A549 (cell line): ENCODE data around the gene ZNF83. TPM values are rescaled to one million over a fixed set of nuclear protein-coding genes. Genes with fewer than 3 reads are reported as not detected.

ENCODE experiments used
- ATAC-seq, 2 experiments: fragments of 200-7000 bp in 1 of 2; fragments of >200 bp in 1 of 2; cut with Nextera tagmentation in 1 of 2; cut with Tn5 transposase in 1 of 2; 3 replicates each; pipeline versions ENCODE4 v1.8.0 to v1.9.1; 2018 to 2020; ENCODE audit warnings: mild to moderate bottlenecking in 1 of 2, moderate library complexity in 1 of 2
- CTCF ChIA-PET: fragments of 300-600 bp; sonication (Branson Sonifier 250); formaldehyde crosslinking; extraction: SDS; loops from one replicate; lab custom pipeline; 2021; ENCODE audit warnings: antibody characterized with exemption, inconsistent platforms; lab: Yijun Ruan, JAX
- POLR2A ChIA-PET: fragments of 350-600 bp; formaldehyde crosslinking; extraction: SDS; loops from one replicate; lab custom pipeline; 2021; ENCODE audit warnings: antibody characterized with exemption, inconsistent platforms; lab: Yijun Ruan, JAX
- DNase-seq, 2 experiments: peaks; one replicate each; pipeline versions ENCODE4 v3.0.0 to v3.0.0-alpha.2; 2011 to 2016; ENCODE audit warnings: low read depth in 1 of 2, low spot score in 1 of 2
- FAIRE-seq: peaks from 2 replicates; lab custom pipeline; 2011; peaks lifted over from hg19 to GRCh38; lab: Jason Lieb, UNC
- H3K27ac ChIP-seq, 2 experiments: fragments of >200 bp; sonication (Bioruptor Twin); formaldehyde crosslinking; 3 replicates each; pipeline ENCODE4 v1.5.1; 2016 to 2017
- H3K4me1 ChIP-seq: fragments of >200 bp; sonication (Bioruptor Twin); formaldehyde crosslinking; 3 replicates; pipeline ENCODE4 v1.6.1; 2016
- H3K4me2 ChIP-seq: fragments of >200 bp; sonication (Bioruptor Twin); formaldehyde crosslinking; 3 replicates; pipeline ENCODE4 v1.6.1; 2016
- H3K4me3 ChIP-seq: fragments of >200 bp; sonication (Bioruptor Twin); formaldehyde crosslinking; 3 replicates; pipeline ENCODE4 v1.5.1; 2016
- H3K9me3 ChIP-seq: fragments of >200 bp; sonication (Bioruptor Twin); formaldehyde crosslinking; 3 replicates; pipeline ENCODE4 v1.6.1; 2016
- BCL3 ChIP-seq: fragments of >200 bp; sonication (Bioruptor Twin); formaldehyde crosslinking; IDR thresholded peaks from 3 replicates; pipeline ENCODE4 v1.6.1; 2016
- BHLHE40 ChIP-seq: IDR thresholded peaks from 2 replicates; pipeline ENCODE4 v1.6.1; 2012; ENCODE audit warnings: low read depth, low read length, inconsistent platforms
- EHF ChIP-seq: fragments of 250-450 bp; sonication (Bioruptor Pico); IDR thresholded peaks from 2 replicates; pipeline ENCODE4 v1.5.0; 2020; ENCODE audit warnings: mild to moderate bottlenecking
- ESRRA ChIP-seq: fragments of 150-350 bp; IDR thresholded peaks from 2 replicates; pipeline ENCODE4 v1.6.1; 2014; ENCODE audit warnings: mild to moderate bottlenecking, low read length, borderline replicate concordance
- FOSL2 ChIP-seq, 2 experiments: fragments of 450-650 bp in 1 of 2; fragments of >200 bp in 1 of 2; sonication (Bioruptor Twin) in 1 of 2; formaldehyde crosslinking; IDR thresholded peaks; 2 replicates each; pipeline versions ENCODE4 v1.5.0 to v1.6.1; 2016 to 2020; ENCODE audit warnings: mild to moderate bottlenecking in 1 of 2, moderate library complexity in 1 of 2
- GATA3 ChIP-seq: IDR thresholded peaks from 2 replicates; pipeline ENCODE4 v1.6.1; 2012; ENCODE audit warnings: borderline replicate concordance
- HDAC2 ChIP-seq: fragments of 200-600 bp; sonication (generic); IDR thresholded peaks from 2 replicates; pipeline ENCODE4 v1.6.1; 2016
- HES2 ChIP-seq: fragments of >200 bp; sonication (Bioruptor Twin); formaldehyde crosslinking; IDR thresholded peaks from 2 replicates; pipeline ENCODE4 v1.6.1; 2016
- HOXB13 ChIP-seq: fragments of 250-450 bp; sonication (Bioruptor Pico); IDR thresholded peaks from 2 replicates; pipeline ENCODE4 v1.5.0; 2020; ENCODE audit warnings: low read depth, mild to moderate bottlenecking, moderate library complexity
- JUN ChIP-seq, 2 experiments: fragments of >200 bp; sonication (Bioruptor Twin); formaldehyde crosslinking; IDR thresholded peaks; 2 replicates in 1 of 2; 3 replicates in 1 of 2; pipeline ENCODE4 v1.6.1; 2016 to 2017
- MAX ChIP-seq: IDR thresholded peaks from 2 replicates; pipeline ENCODE4 v1.6.1; 2012
- MAZ ChIP-seq: fragments of 150-350 bp; IDR thresholded peaks from 2 replicates; pipeline ENCODE4 v1.6.1; 2014; ENCODE audit warnings: antibody characterized with exemption, low read depth, low read length, borderline replicate concordance
- MYC ChIP-seq: IDR thresholded peaks from 2 replicates; pipeline ENCODE4 v1.6.1; 2012; ENCODE audit warnings: mild to moderate bottlenecking, inconsistent platforms, low read length, improper control_type of control experiment, borderline replicate concordance
- NPAS2 ChIP-seq: fragments of 250-450 bp; sonication (Bioruptor Pico); IDR thresholded peaks from 2 replicates; pipeline ENCODE4 v1.8.0; 2022; ENCODE audit warnings: mild to moderate bottlenecking, moderate library complexity, borderline replicate concordance
- NR3C1 ChIP-seq: fragments of >200 bp; sonication (Bioruptor Twin); formaldehyde crosslinking; IDR thresholded peaks from 3 replicates; pipeline ENCODE4 v1.6.1; 2017
- PHF8 ChIP-seq: fragments of 200-600 bp; sonication (generic); IDR thresholded peaks from 2 replicates; pipeline ENCODE4 v1.6.1; 2016; ENCODE audit warnings: low read depth, mild to moderate bottlenecking, antibody characterized with exemption, moderate library complexity, borderline replicate concordance
- POLR2A ChIP-seq: IDR thresholded peaks from 2 replicates; pipeline ENCODE4 v1.6.1; 2012; ENCODE audit warnings: mild to moderate bottlenecking, low read length
- RARB ChIP-seq: fragments of 250-450 bp; sonication (Bioruptor Pico); IDR thresholded peaks from 2 replicates; pipeline ENCODE4 v1.8.0; 2021; ENCODE audit warnings: mild to moderate bottlenecking, moderate library complexity
- RCOR1 ChIP-seq: fragments of 150-350 bp; IDR thresholded peaks from 2 replicates; pipeline ENCODE4 v1.6.1; 2014; ENCODE audit warnings: antibody characterized with exemption, low read length, low read depth
- SMC3 ChIP-seq: fragments of >200 bp; sonication (Bioruptor Twin); formaldehyde crosslinking; IDR thresholded peaks from 3 replicates; pipeline ENCODE4 v1.6.1; 2018; ENCODE audit warnings: inconsistent platforms
- SREBF2 ChIP-seq: fragments of 450-650 bp; IDR thresholded peaks from 2 replicates; pipeline ENCODE4 v1.6.1; 2014; ENCODE audit warnings: mild to moderate bottlenecking, moderate library complexity
- TP53 ChIP-seq: fragments of 250-450 bp; sonication (Bioruptor Pico); IDR thresholded peaks from 2 replicates; pipeline ENCODE4 v1.5.0; 2021; ENCODE audit warnings: mild to moderate bottlenecking, moderate library complexity
- ZNF302 ChIP-seq: fragments of 250-450 bp; sonication (Bioruptor Pico); IDR thresholded peaks from 2 replicates; pipeline ENCODE4 v1.9.0; 2021; ENCODE audit warnings: inconsistent platforms, mild to moderate bottlenecking, moderate library complexity
- WGBS: methylation state at CpG from one replicate; pipeline ENCODE4 v1.1.6; 2017; ENCODE audit errors: missing lambda C conversion rate; 5-methylcytosine and 5-hydroxymethylcytosine counted together
- polyA plus RNA-seq, 4 experiments: library from polyadenylated mRNA; depleted of rRNA in 3 of 4; stranded (reverse); fragments of >200 nt; fragmentation: RNase III in 1 of 4; extraction: RNeasy Plus Mini Kit Qiagen cat#74134 plus additional on column Dnase treatment in 1 of 4; gene quantifications; 2 replicates in 3 of 4; 3 replicates in 1 of 4; pipeline ENCODE4 v1.2.3, GENCODE V29; 2011 to 2017
- TF ChIP-seq, protein P1 (sequence below): fragments of 250-450 bp; sonication (Bioruptor Pico); IDR thresholded peaks from 2 replicates; pipeline ENCODE4 v1.5.0; 2021; ENCODE audit warnings: mild to moderate bottlenecking, moderate library complexity, borderline replicate concordance
- TF ChIP-seq, protein P2 (sequence below): fragments of 450-650 bp; IDR thresholded peaks from 2 replicates; pipeline ENCODE4 v1.6.1; 2014; ENCODE audit warnings: antibody characterized with exemption
- TF ChIP-seq, protein P3 (sequence below): fragments of 250-450 bp; sonication (Bioruptor Pico); IDR thresholded peaks from 2 replicates; pipeline ENCODE4 v1.5.0; 2020; ENCODE audit warnings: low read depth, mild to moderate bottlenecking, moderate library complexity

ZNF83 gene
- polyA plus RNA-seq, 2 of the 4 experiments (the other 2 are of a cell fraction), result 0.03 to 0.39 TPM

GRCh38 chr19:52664461-52664860 lies 26.3 kb upstream of the ZNF83 start:
- FAIRE-seq, result no peak
- no peak for TF ChIP-seq PHF8
- TF ChIP-seq SMC3, result no peak
- TF ChIP-seq EHF (CRISPR knock-in tag), result no peak
- TF ChIP-seq, protein P1, sequence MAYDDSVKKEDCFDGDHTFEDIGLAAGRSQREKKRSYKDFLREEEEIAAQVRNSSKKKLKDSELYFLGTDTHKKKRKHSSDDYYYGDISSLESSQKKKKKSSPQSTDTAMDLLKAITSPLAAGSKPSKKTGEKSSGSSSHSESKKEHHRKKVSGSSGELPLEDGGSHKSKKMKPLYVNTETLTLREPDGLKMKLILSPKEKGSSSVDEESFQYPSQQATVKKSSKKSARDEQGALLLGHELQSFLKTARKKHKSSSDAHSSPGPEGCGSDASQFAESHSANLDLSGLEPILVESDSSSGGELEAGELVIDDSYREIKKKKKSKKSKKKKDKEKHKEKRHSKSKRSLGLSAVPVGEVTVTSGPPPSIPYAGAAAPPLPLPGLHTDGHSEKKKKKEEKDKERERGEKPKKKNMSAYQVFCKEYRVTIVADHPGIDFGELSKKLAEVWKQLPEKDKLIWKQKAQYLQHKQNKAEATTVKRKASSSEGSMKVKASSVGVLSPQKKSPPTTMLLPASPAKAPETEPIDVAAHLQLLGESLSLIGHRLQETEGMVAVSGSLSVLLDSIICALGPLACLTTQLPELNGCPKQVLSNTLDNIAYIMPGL, result no peak
- no peak for TF ChIP-seq RARB (CRISPR knock-in tag)
- TF ChIP-seq TP53 (CRISPR knock-in tag), result no peak
- no peak for TF ChIP-seq BCL3
- TF ChIP-seq NR3C1, result no peak
- TF ChIP-seq HES2, result no peak
- no peak for TF ChIP-seq MAX
- TF ChIP-seq, all 56 proteins: peak for 0
- H3K4me1 ChIP-seq, result no peaks in the 10 kb centered on the region
- H3K4me3 ChIP-seq, result no peak overlapping the region
- no peak overlapping the region for H3K4me2 ChIP-seq
- 17% methylated on average over 5 of the region's 5 CpGs for WGBS
- no peak for DNase-seq
- no peak for ATAC-seq
- H3K27ac ChIP-seq, result no peak overlapping the region
- POLR2A ChIA-PET, result no interaction called here
- peaks cover 49% of the 10 kb centered on the region for H3K9me3 ChIP-seq
- CTCF ChIA-PET, result no interaction called here

GRCh38 chr19:52662631-52663030 lies 24.5 kb upstream of the ZNF83 start:
- no peak for ATAC-seq
- TF ChIP-seq FOSL2 (IDR thresholded peaks at IDR 0.05) (no peak), FOSL2 (CRISPR knock-in tag; IDR thresholded peaks at IDR 0.05) (no peak), SREBF2 (no peak), MAZ (no peak), HDAC2 (no peak), BHLHE40 (no peak), NPAS2 (no peak), POLR2A (no peak), GATA3 (no peak)
- TF ChIP-seq, protein P2, sequence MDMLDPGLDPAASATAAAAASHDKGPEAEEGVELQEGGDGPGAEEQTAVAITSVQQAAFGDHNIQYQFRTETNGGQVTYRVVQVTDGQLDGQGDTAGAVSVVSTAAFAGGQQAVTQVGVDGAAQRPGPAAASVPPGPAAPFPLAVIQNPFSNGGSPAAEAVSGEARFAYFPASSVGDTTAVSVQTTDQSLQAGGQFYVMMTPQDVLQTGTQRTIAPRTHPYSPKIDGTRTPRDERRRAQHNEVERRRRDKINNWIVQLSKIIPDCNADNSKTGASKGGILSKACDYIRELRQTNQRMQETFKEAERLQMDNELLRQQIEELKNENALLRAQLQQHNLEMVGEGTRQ, result no peak
- TF ChIP-seq, protein P3, sequence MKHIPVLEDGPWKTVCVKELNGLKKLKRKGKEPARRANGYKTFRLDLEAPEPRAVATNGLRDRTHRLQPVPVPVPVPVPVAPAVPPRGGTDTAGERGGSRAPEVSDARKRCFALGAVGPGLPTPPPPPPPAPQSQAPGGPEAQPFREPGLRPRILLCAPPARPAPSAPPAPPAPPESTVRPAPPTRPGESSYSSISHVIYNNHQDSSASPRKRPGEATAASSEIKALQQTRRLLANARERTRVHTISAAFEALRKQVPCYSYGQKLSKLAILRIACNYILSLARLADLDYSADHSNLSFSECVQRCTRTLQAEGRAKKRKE (CRISPR knock-in tag), result no peak
- Histone ChIP-seq H3K4me2 (no peak overlapping the region), H3K4me3 (no peak overlapping the region), H3K4me1 (no peaks in the 10 kb centered on the region), H3K9me3 (peaks cover 50% of the 10 kb centered on the region), H3K27ac (no peak overlapping the region)
- ChIA-PET CTCF (interaction anchor here (0.6 to 1.7 kb wide), 2 partner anchors 73 to 139 kb away, joined by 3 to 4 read pairs; no protein-coding TSS in a partner anchor), POLR2A (no interaction called here)
- no peak for FAIRE-seq
- DNase-seq, result no peak
- 20% methylated on average over 3 of the region's 3 CpGs for WGBS

DNA sequence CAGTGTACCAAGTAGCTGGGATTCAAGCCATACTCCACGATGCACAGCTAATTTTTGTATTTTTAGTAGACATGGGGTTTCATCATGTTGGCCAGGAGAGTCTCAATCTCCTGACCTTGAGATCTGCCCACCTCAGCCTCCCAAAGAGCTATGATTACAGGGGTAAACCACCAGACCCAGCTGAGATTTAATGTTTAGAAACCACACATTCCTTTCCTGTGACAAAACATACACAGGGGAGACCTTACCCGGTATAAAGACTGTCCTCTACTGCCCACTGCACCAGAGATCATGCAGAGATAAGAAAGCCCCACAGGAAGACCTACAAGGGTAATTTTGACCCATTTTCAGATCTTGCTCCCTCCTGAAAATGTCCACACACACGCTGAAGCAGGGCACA lies 22.8 kb upstream of the ZNF83 start:
- WGBS, result 3% methylated on average over 3 of the region's 3 CpGs
- no peak overlapping the region for H3K4me2 ChIP-seq
- FAIRE-seq (no peak), DNase-seq (no peak), ATAC-seq (no peak)
- H3K27ac ChIP-seq, result no peak overlapping the region
- ChIA-PET POLR2A (no interaction called here), CTCF (no interaction called here)
- peaks cover 63% of the 10 kb centered on the region for H3K9me3 ChIP-seq
- H3K4me1 ChIP-seq, result no peaks in the 10 kb centered on the region
- no peak overlapping the region for H3K4me3 ChIP-seq
- TF ChIP-seq FOSL2 (IDR thresholded peaks at IDR 0.05), result no peak
- TF ChIP-seq FOSL2 (CRISPR knock-in tag; IDR thresholded peaks at IDR 0.05), result no peak
- TF ChIP-seq HDAC2, result no peak
- no peak for TF ChIP-seq ESRRA
- no peak for TF ChIP-seq SMC3
- TF ChIP-seq, protein P3 (CRISPR knock-in tag), result no peak
- TF ChIP-seq HOXB13 (CRISPR knock-in tag), result no peak
- TF ChIP-seq MYC, result no peak
- no peak for TF ChIP-seq ZNF302 (CRISPR knock-in tag)
- no peak for TF ChIP-seq RCOR1
- no peak for TF ChIP-seq JUN (IDR thresholded peaks at IDR 0.05)
- TF ChIP-seq, protein P2, result no peak
- TF ChIP-seq MAZ, result no peak
